Activated effector memory CD4-positive, alpha-beta T cell treated with Interleukin-2 at 50 U/mL for 16 hours (primary cell): ENCODE data around the gene ALG9.
"Not testable (repeated sequence)": the region's sequence is repeated elsewhere in the genome, so short reads cannot be mapped to it uniquely, and the experiment has no call there.

ENCODE experiments used
- DNase-seq: peaks from one replicate; pipeline ENCODE4 v3.0.0-alpha.2; 2020

The ALG9 gene

GRCh38 chr11:111792955-111793500 lies 78.4 kb downstream of the ALG9 start:
- DNase-seq = no peak

- DNase-seq = no peak
Observed at GRCh38 chr11:111792314-111792713, 79.1 kb downstream of the ALG9 start.

GRCh38 chr11:111788464-111788863 lies 82.9 kb downstream of the ALG9 start:
- no peak for DNase-seq

GRCh38 chr11:111788051-111788450 lies 83.3 kb downstream of the ALG9 start:
- DNase-seq = no peak

- DNase-seq = no peak
Observed at GRCh38 chr11:111785886-111786412, 85.4 kb downstream of the ALG9 start.

- no peak for DNase-seq
Observed at GRCh38 chr11:111785076-111785475, 86.3 kb downstream of the ALG9 start.

- DNase-seq = not testable (repeated sequence)
Observed at GRCh38 chr11:111784311-111784710, 87.1 kb downstream of the ALG9 start.

- no peak for DNase-seq
Observed at GRCh38 chr11:111782109-111782741, 89.2 kb downstream of the ALG9 start.

- no peak for DNase-seq
Observed at GRCh38 chr11:111779118-111779517, 92.3 kb downstream of the ALG9 start.

GRCh38 chr11:111778047-111778558 lies 93.3 kb downstream of the ALG9 start:
- DNase-seq = no peak

- DNase-seq = no peak
Observed at GRCh38 chr11:111777094-111778046, 94.0 kb downstream of the ALG9 start.

- no peak for DNase-seq
Observed at GRCh38 chr11:111776398-111777093, 94.8 kb downstream of the ALG9 start.

- DNase-seq = no peak
Observed at GRCh38 chr11:111774955-111775710, 96.2 kb downstream of the ALG9 start.

GRCh38 chr11:111772535-111772934 lies 98.8 kb downstream of the ALG9 start:
- DNase-seq = no peak

GRCh38 chr11:111771205-111771604 lies 100.2 kb downstream of the ALG9 start:
- not testable (repeated sequence) for DNase-seq

GRCh38 chr11:111770581-111771134 lies 100.7 kb downstream of the ALG9 start:
- no peak for DNase-seq

- no peak for DNase-seq
Observed at GRCh38 chr11:111766834-111767142, 104.6 kb downstream of the ALG9 start.

- peak; percentile 62 for DNase-seq
Observed at GRCh38 chr11:111765984-111766833, 105.2 kb downstream of the ALG9 start, which contains the start of gene PPP2R1B. TSS of gene PPP2R1B (minus strand) at chr11:111766389. CDS start at chr11:111766361, 28 bp downstream.

- no peak for DNase-seq
Observed at GRCh38 chr11:111765320-111765983, 105.9 kb downstream of the ALG9 start.

GRCh38 chr11:111764621-111765020 lies 106.8 kb downstream of the ALG9 start:
- no peak for DNase-seq
